ENCODE results near the gene NOS3. TPM values are rescaled to one million over a fixed set of nuclear protein-coding genes. Genes with fewer than 3 reads are reported as not detected.

The NOS3 gene
- total and polyA plus RNA-seq, 9 of the 15 experiments (the other 6 are each of a cell fraction or from before 2014, with no cell fraction given), result 1.1 to 121 (median 23.6) TPM

GRCh38 chr7:150994141-150994837 is 3.5 kb downstream of the NOS3 start (continued):
- TF ChIP-seq KAT8 (IDR thresholded peaks at IDR 0.05; ENCODE audit: low read depth), result no peak
- 0 out of 2 replicates have a peak, but pooled peaks have one; percentile 2 for TF ChIP-seq NFE2 (IDR thresholded peaks at IDR 0.05; ENCODE audit: low read depth)
- peak; percentile 83 for TF ChIP-seq SMARCA4 (IDR thresholded peaks at IDR 0.05)
- no peak for TF ChIP-seq GTF2B (IDR thresholded peaks at IDR 0.05; ENCODE audit: extremely low read depth, insufficient read length)
- TF ChIP-seq, protein P1, sequence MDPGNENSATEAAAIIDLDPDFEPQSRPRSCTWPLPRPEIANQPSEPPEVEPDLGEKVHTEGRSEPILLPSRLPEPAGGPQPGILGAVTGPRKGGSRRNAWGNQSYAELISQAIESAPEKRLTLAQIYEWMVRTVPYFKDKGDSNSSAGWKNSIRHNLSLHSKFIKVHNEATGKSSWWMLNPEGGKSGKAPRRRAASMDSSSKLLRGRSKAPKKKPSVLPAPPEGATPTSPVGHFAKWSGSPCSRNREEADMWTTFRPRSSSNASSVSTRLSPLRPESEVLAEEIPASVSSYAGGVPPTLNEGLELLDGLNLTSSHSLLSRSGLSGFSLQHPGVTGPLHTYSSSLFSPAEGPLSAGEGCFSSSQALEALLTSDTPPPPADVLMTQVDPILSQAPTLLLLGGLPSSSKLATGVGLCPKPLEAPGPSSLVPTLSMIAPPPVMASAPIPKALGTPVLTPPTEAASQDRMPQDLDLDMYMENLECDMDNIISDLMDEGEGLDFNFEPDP (CRISPR knock-in tag; IDR thresholded peaks at IDR 0.05), result peak; percentile 85; the same call in 1 of the 2 replicates
- TF ChIP-seq, protein P2, sequence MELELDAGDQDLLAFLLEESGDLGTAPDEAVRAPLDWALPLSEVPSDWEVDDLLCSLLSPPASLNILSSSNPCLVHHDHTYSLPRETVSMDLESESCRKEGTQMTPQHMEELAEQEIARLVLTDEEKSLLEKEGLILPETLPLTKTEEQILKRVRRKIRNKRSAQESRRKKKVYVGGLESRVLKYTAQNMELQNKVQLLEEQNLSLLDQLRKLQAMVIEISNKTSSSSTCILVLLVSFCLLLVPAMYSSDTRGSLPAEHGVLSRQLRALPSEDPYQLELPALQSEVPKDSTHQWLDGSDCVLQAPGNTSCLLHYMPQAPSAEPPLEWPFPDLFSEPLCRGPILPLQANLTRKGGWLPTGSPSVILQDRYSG (tag; conservative IDR thresholded peaks at IDR 0.05; ENCODE audit: low read depth), result peak; percentile 68
- TF ChIP-seq CHD2 (IDR thresholded peaks at IDR 0.05; ENCODE audit: low read depth, low read length), result peak; percentile 44
- TF ChIP-seq CREM (IDR thresholded peaks at IDR 0.05; ENCODE audit: low read depth), result peak; percentile 81
- peak; percentile 68 for TF ChIP-seq NFRKB (IDR thresholded peaks at IDR 0.05; ENCODE audit: low read depth)
- TF ChIP-seq WHSC1 (IDR thresholded peaks at IDR 0.05; ENCODE audit: low read length), result no peak
- 0 out of 2 replicates have a peak, but pooled peaks have one; percentile 62 for TF ChIP-seq ZNF174 (CRISPR knock-in tag; IDR thresholded peaks at IDR 0.05)
- no peak for TF ChIP-seq ZNF184 (CRISPR knock-in tag; IDR thresholded peaks at IDR 0.05)
- TF ChIP-seq HSF4 (CRISPR knock-in tag; IDR thresholded peaks at IDR 0.05; ENCODE audit: borderline replicate concordance), result peak; percentile 62; the same call in 1 of the 2 replicates
- TF ChIP-seq MNT (conservative IDR thresholded peaks at IDR 0.05), result peak in 1 of 2 experiments; percentile 90; a peak in 3 of 4 replicates
- peak in 1 of 2 experiments; percentile 86; a peak in 2 of 4 replicates for TF ChIP-seq ZNF639 (CRISPR knock-in tag; conservative IDR thresholded peaks at IDR 0.05 in 1 of 2, IDR thresholded peaks at IDR 0.05 in 1 of 2)
- no peak for TF ChIP-seq CBFB (CRISPR knock-in tag; IDR thresholded peaks at IDR 0.05)
- no peak for TF ChIP-seq ZHX1 (conservative IDR thresholded peaks at IDR 0.05; ENCODE audit: low read length)
- no peak for TF ChIP-seq HNRNPUL1 (IDR thresholded peaks at IDR 0.05; ENCODE audit: low read length)
- TF ChIP-seq MCM5 (IDR thresholded peaks at IDR 0.05; ENCODE audit: low read depth), result no peak

All from K562 (cell line).